ENCODE measurements around the gene FAM200B.

FAM200B gene

GRCh38 chr4:15737255-15737654 lies 55.6 kb downstream of the FAM200B start:
- Histone ChIP-seq H3F3A (ENCODE audit: insufficient read depth, low read length) (no peaks in the 10 kb centered on the region), H3K79me2 (ENCODE audit: insufficient read depth, low read length) (no peaks in the 10 kb centered on the region), H3K4me2 (ENCODE audit: low read length) (no peak overlapping the region), H3K4me3 (ENCODE audit: low read depth, low read length, poor library complexity, severe bottlenecking) (no peak overlapping the region), H3K9me2 (ENCODE audit: low read depth, low read length) (no peaks in the 10 kb centered on the region), H3K36me3 (ENCODE audit: insufficient read depth, low read length) (no peaks in the 10 kb centered on the region), H3K27me3 (ENCODE audit: insufficient read depth, low read length) (no peaks in the 10 kb centered on the region), H3K9ac (ENCODE audit: low read length) (no peak overlapping the region), H3K27ac (ENCODE audit: low read depth, low read length, poor library complexity, severe bottlenecking) (no peak overlapping the region), H2AFZ (ENCODE audit: low read length) (no peak overlapping the region), H4K20me1 (ENCODE audit: insufficient read depth, low read length) (no peaks in the 10 kb centered on the region), H3K4me1 (ENCODE audit: insufficient read depth, low read length, severe bottlenecking) (no peaks in the 10 kb centered on the region), H3K9me3 (ENCODE audit: low read length) (no peaks in the 10 kb centered on the region)
- no peak for TF ChIP-seq CTCF (IDR thresholded peaks at IDR 0.05; ENCODE audit: low read length)
- no peak for TF ChIP-seq EZH2 (IDR thresholded peaks at IDR 0.05; ENCODE audit: borderline replicate concordance, low read length)

GRCh38 chr4:15738877-15739276 lies 57.2 kb downstream of the FAM200B start:
- Histone ChIP-seq H3K27me3 (ENCODE audit: insufficient read depth, low read length) (no peaks in the 10 kb centered on the region), H3K4me1 (ENCODE audit: insufficient read depth, low read length, severe bottlenecking) (no peaks in the 10 kb centered on the region), H3F3A (ENCODE audit: insufficient read depth, low read length) (no peaks in the 10 kb centered on the region), H3K9me3 (ENCODE audit: low read length) (no peaks in the 10 kb centered on the region), H3K9me2 (ENCODE audit: low read depth, low read length) (no peaks in the 10 kb centered on the region), H3K9ac (ENCODE audit: low read length) (no peak overlapping the region), H3K36me3 (ENCODE audit: insufficient read depth, low read length) (no peaks in the 10 kb centered on the region), H3K79me2 (ENCODE audit: insufficient read depth, low read length) (no peaks in the 10 kb centered on the region), H3K4me3 (ENCODE audit: low read depth, low read length, poor library complexity, severe bottlenecking) (no peak overlapping the region), H4K20me1 (ENCODE audit: insufficient read depth, low read length) (no peaks in the 10 kb centered on the region), H3K4me2 (ENCODE audit: low read length) (no peak overlapping the region), H2AFZ (ENCODE audit: low read length) (no peak overlapping the region), H3K27ac (ENCODE audit: low read depth, low read length, poor library complexity, severe bottlenecking) (no peak overlapping the region)
- TF ChIP-seq CTCF (IDR thresholded peaks at IDR 0.05; ENCODE audit: low read length) (no peak), EZH2 (IDR thresholded peaks at IDR 0.05; ENCODE audit: borderline replicate concordance, low read length) (no peak)

All from OCI-LY1 (cell line).